ENCODE measurements around the gene MAP3K20. TPM values are rescaled to one million over a fixed set of nuclear protein-coding genes. Genes with fewer than 3 reads are reported as not detected.

Gene MAP3K20
- total and polyA plus RNA-seq, 2 donors (not counting 3 experiments of a cell fraction or from before 2014, with no cell fraction given) = 7.8 to 31.5 TPM

GRCh38 chr2:173149491-173149890, 73.8 kb downstream of the MAP3K20 start:
- Histone ChIP-seq H4K20me1 (replicated peaks; ENCODE audit: control insufficient read depth, extremely low read depth, insufficient read depth, low read length) (no peaks in the 10 kb centered on the region), H2AFZ (ENCODE audit: low read depth, low read length) (no peak overlapping the region), H3K36me3 (ENCODE audit: control insufficient read depth in 2 of 2, extremely low read depth in 1 of 2, insufficient read depth in 2 of 2, low read length in 2 of 2) (no peaks in the 10 kb centered on the region), H3K4me1 (ENCODE audit: control insufficient read depth, extremely low read depth, insufficient read depth, low read length) (peaks cover 18% of the 10 kb centered on the region), H3K79me2 (ENCODE audit: control insufficient read depth, insufficient read depth, low read length) (peaks cover 1% of the 10 kb centered on the region), H3K9ac (replicated peaks; ENCODE audit: extremely low read depth, insufficient read depth, low read length) (no peak overlapping the region), H3K27ac (ENCODE audit: insufficient read depth, low read depth, low read length) (no peak overlapping the region), H3K9me3 (replicated peaks; ENCODE audit: control insufficient read depth, insufficient read depth, low read length) (no peaks in the 10 kb centered on the region), H3K4me2 (ENCODE audit: insufficient read depth, low read length) (no peak overlapping the region), H3K4me3 (replicated peaks in 1 of 3; ENCODE audit: insufficient read depth in 1 of 3, low read depth in 1 of 3, low read length in 3 of 3) (no peak overlapping the region), H3K27me3 (ENCODE audit: control insufficient read depth in 2 of 2, insufficient read depth in 2 of 2, low read length in 2 of 2) (no peaks in the 10 kb centered on the region), H3K9me1 (replicated peaks; ENCODE audit: control insufficient read depth, extremely low read depth, insufficient read depth, low read length) (no peaks in the 10 kb centered on the region)
- TF ChIP-seq MAX (IDR thresholded peaks at IDR 0.05; ENCODE audit: insufficient read depth, insufficient read length) = no peak
- TF ChIP-seq POLR2A (IDR thresholded peaks at IDR 0.05; ENCODE audit: low read depth, low read length) = no peak
- no peak for TF ChIP-seq CTCF (IDR thresholded peaks at IDR 0.05; ENCODE audit: extremely low read depth in 1 of 2, insufficient read depth in 1 of 2, low read depth in 1 of 2, low read length in 2 of 2)
- no peak for TF ChIP-seq MYC (IDR thresholded peaks at IDR 0.05; ENCODE audit: low read depth, low read length)
- no peak for TF ChIP-seq POLR2AphosphoS5 (IDR thresholded peaks at IDR 0.05; ENCODE audit: insufficient read depth, low read depth, low read length)
- TF ChIP-seq GATA2 (IDR thresholded peaks at IDR 0.05; ENCODE audit: insufficient read depth, insufficient read length, low read depth, low read length) = no peak
- TF ChIP-seq JUN (IDR thresholded peaks at IDR 0.05; ENCODE audit: borderline replicate concordance, insufficient read depth, insufficient read length, low read depth) = no peak
- TF ChIP-seq FOS (IDR thresholded peaks at IDR 0.05; ENCODE audit: borderline replicate concordance, insufficient read depth, low read length) = no peak
- no peak for TF ChIP-seq EZH2 (IDR thresholded peaks at IDR 0.05; ENCODE audit: borderline replicate concordance, low read depth, low read length, severe bottlenecking)
- intact Hi-C loops (cut with micrococcal nuclease) = no loop called here
- dilution Hi-C loops (cut with MboI; ENCODE audit: extremely low pct_ligation_motif_present, low sequenced_read_pairs) = no loop called here
- DNase-seq (ENCODE audit: low read depth, low spot score) (no peak), FAIRE-seq (no peak)
- no TSS peak for BruUV-seq (replicated peaks)
- CTCF ChIA-PET = interaction anchor here (0.8 kb wide), 1 partner anchor 9 kb away, joined by 3 read pairs; no protein-coding TSS in a partner anchor
- POLR2A ChIA-PET = no interaction called here
